Neural progenitor cell (in vitro differentiated cells): Measurements from ENCODE around the gene SLC5A5.

Experiments
- EZH2 ChIP-seq: fragments of 200-600 bp; sonication (generic); IDR thresholded peaks from 2 replicates; pipeline ENCODE4 v1.6.1; 2017; ENCODE audit warnings: antibody characterized with exemption, mild to moderate bottlenecking, moderate library complexity
- TF ChIP-seq, protein P1 (sequence below): fragments of 200-600 bp; sonication (generic); IDR thresholded peaks from 2 replicates; pipeline ENCODE4 v1.5.1; 2017; ENCODE audit warnings: antibody characterized with exemption, mild to moderate bottlenecking

DNA sequence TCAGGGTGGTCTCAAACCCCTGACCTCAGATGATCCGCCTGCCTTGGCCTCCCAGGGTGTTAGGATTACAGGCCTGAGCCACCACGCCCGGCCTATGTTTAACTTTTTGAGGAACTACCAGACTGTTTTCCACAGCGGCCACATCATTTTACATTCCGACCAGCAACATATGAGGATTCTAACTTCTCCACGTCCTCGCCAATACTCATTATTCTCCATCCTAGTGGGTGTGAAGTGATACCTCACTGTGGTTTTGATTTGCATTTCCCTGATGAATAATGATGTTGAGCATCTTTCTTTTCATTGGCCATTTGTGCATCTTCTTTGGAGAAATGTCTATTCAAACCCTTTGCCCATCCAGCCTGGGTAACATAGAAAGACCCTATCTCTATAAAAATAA is 14.8 kb downstream of the SLC5A5 start:
- TF ChIP-seq, protein P1, sequence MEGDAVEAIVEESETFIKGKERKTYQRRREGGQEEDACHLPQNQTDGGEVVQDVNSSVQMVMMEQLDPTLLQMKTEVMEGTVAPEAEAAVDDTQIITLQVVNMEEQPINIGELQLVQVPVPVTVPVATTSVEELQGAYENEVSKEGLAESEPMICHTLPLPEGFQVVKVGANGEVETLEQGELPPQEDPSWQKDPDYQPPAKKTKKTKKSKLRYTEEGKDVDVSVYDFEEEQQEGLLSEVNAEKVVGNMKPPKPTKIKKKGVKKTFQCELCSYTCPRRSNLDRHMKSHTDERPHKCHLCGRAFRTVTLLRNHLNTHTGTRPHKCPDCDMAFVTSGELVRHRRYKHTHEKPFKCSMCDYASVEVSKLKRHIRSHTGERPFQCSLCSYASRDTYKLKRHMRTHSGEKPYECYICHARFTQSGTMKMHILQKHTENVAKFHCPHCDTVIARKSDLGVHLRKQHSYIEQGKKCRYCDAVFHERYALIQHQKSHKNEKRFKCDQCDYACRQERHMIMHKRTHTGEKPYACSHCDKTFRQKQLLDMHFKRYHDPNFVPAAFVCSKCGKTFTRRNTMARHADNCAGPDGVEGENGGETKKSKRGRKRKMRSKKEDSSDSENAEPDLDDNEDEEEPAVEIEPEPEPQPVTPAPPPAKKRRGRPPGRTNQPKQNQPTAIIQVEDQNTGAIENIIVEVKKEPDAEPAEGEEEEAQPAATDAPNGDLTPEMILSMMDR: no peak
- TF ChIP-seq EZH2: no peak
